Fibroblast of gingiva (primary cell): ENCODE measurements around the gene CPEB4.

Experiments
- DNase-seq: peaks from one replicate; pipeline ENCODE4 v3.0.0-alpha.2; 2011; ENCODE audit warnings: low read depth

CPEB4 gene

DNA sequence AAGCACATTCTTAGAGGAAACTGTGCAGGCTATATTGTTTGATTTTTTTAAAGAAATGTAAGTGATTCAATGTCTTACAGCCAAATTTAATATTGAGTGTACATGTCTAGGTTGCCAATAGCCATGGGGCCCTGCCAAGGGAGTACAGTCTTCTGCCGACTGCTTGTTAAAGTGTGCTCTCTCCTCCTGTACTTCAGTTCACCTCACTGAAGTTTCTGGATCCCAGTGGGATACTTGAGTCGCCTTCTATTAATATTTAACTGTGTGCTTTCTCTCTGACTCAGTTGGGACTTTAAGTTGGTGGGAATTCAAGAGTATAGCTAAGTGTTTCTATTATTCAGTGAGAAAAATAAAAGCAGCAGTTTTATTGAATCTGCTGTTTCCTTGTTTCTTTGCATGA is 56.4 kb downstream of the CPEB4 start:
- no peak for DNase-seq

DNA sequence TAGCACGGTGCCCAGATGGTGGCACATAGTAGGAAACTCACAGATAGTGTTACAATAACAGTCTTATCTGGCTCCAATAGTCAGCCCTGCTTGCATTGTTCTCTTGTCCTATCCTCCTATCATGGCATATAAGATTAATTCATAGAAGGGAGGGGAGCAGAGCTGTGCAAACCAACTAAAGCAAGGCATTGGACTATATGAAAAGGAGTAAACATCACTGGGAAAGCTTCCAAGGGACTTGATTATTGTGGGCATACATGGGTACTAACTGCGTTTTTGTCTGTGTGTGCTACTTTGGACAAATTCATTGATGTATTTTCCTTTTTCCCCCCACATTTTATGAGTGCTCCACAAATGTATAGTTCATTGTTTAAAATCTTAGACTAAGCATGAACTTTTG is 57.0 kb downstream of the CPEB4 start:
- DNase-seq: no peak

DNA sequence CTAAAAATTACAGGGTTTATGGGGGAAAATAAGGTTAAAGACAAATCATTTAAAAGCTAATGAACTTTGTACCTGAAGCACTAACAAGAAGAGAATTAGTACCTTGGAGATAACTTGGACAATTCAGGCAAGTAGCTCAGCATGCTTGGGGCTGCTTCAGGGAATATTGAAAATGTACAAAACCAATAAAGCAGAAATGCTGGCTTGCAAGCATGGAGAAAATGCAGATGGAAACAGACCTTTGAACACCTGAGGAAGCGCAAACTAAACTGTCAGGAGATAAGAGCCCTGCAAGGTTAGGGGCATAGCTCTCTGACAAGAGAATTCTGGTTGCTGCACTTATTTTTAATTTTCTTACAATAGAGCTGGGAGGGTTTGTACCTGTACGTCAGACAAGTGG is 58.2 kb downstream of the CPEB4 start:
- DNase-seq: no peak

DNA sequence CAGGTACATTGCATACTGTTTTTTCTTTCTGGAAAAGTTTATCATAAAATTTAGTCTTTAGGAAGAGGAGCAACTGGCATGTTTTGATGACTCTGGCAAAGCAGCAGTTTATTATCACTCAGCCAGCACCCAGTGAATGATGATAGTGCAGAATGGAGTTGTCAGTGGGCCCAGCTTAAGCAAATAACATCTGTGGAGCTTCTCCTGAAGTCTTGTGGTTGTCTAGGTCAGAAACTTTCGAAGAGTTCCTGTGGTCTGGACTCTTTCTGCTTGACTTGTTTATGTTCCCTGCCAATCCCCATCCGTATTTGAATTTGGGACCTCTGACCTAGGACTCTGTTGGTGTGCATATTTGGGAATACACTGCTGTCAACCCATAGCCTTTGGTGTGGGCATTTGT is 62.7 kb downstream of the CPEB4 start:
- DNase-seq: no peak

DNA sequence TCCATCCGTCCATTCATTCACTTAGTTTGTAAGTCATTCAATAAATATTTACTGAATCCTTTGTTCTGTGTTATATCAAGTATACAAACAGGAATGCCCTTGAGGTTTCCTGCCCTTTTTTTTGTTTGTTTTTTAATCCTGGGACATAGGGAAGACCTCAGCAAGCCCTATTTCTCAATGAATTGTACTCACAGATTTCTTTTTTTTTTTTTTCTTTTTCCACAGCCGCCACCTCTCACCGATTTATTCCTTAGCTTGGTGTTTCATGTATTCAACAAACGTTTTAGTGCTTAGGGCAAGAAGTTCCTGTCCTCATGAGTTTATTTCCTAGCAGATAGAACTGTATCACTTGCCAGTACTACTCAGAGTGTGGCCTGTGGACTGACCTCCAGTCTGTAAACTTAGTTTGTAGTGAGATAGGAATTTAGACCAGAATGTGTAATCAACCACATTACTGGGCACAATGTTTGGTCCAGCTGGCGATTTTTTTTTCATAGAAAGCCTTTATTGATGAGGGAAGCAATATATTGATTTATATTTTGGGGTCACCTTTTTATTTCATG is 65.5 kb downstream of the CPEB4 start:
- peak; percentile 36 for DNase-seq

DNA sequence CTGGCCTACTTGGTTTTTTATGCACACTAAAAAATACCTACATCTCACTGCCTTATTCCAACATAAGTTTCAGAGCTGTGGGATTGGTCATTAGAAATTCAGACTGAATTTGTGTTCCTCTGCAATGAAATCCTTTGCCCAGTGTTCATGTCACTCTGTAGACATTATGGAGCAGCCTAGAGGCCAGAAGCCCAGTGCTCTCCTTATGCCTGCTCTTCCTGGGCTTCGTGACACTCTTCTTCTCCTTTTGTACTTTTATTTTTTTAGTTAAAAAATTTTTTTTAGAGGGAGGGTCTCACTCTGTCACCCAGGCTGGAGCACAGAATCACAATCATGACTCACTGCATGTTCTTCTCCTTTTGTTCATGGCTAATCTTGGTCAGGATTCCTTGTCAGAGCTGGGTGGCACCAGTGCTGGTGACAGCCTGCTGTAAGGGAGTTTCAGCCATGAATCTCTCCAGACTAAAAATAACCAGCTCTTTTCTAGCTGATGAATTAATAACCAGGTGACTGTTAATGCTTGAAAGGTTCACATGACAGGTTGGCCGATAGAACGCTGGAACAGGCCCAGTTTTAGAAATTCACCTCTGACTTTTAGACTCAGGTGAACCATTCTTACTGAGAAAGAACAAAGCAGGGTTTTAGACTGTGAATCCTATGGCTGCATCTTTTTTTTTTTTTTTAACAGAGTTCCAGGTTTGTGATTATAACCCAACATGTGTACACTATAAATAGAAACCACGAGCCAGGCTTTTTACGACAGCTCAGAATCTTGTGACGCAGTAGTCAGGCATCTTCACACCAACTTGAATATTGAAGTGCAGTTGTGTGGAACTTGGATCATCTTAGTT is 66.7 kb downstream of the CPEB4 start:
- peak; percentile 44 for DNase-seq

DNA sequence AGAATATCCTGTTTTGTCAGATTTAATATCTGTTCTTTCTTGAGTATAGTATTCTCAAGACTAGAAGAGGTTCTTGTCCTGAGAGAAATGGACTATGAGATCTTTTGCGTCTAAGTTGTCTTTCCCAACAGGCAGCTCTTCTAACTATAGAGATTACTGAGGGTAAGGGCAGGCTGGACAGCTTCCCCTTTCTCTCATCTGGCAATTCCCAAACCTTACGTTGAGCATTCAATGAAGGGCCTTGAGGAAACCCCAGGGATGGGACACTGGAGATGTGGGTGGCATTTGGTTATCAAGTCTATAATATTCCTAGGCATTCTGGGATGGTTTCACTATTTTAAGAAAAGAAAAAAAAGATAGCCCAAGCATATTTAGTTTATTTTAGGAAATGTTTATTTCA is 72.8 kb downstream of the CPEB4 start:
- DNase-seq: no peak

DNA sequence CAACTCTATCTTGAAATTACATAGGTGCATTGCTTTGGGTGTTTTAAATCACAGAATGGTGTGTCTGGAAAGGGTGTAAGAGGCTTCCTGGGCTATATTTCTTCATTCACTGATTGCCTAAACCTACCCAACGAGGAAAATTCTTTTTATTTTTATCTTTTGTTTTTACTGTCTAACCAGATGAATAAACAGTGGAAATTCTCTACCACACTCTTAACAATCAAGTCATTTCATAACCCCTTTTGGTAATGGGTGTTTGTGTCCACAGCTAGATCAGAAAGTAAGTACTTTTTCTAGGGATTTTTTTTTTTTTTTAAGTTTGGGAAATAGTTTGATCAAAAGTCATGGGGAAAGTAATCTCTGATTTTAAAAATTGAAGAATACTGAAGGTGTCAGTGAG is 73.3 kb downstream of the CPEB4 start:
- no peak for DNase-seq

DNA sequence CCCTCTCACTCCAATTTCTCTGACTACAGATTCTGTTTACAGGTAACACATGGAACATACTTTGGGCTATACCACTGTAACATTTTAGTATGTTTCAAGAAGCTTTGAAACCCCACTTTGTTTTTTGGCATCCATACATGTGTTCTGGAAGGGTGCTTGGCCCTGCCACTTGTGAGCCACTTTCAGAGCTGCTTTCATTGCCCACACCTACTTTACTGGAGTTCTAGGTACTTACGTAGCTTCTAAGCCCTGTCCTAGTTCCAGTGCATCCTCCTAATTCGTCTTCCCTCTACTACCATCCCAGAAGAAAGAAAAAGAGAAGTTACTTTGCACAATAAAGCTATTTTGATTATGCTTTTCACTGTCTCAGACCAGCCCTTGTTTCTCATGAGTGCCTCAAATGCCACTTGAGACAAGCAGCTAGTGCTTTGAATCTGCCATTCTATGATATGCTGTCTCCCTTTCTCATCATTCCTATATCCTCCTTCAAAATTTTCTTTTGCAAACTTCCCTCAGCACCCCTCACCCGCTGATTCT is 74.4 kb downstream of the CPEB4 start:
- DNase-seq: no peak

DNA sequence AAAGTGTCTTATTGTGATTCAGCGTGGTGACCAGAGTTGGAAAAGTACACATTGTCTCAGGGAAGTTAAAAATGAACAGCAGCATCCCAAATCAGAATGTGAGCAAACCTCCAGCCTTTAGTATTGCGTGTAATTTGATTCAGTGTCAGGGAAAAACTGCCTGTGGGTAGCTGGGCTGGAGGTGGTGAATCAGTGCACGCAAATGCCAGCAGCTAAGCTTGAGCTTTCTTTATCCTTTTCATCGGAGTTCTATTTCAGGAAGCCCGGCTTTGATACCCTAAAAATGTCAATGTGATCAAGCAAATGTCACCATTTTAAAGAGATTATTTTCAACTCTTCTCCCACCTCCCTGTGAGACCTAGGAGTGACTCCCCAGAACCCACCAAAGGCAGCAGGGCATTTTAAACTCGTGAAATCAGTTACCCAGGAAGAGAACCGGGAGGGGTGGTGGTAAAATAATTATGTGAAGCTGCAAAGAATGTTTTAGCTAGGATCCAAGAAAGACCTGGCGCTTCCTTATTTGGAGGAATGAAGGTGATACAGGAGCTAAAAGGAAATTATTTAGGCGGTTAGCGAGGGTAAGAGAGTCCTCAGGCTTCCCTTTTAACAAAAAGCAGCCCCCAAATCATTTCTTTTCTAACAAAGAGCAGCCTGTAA is 75.2 kb downstream of the CPEB4 start:
- DNase-seq: peak; percentile 67

DNA sequence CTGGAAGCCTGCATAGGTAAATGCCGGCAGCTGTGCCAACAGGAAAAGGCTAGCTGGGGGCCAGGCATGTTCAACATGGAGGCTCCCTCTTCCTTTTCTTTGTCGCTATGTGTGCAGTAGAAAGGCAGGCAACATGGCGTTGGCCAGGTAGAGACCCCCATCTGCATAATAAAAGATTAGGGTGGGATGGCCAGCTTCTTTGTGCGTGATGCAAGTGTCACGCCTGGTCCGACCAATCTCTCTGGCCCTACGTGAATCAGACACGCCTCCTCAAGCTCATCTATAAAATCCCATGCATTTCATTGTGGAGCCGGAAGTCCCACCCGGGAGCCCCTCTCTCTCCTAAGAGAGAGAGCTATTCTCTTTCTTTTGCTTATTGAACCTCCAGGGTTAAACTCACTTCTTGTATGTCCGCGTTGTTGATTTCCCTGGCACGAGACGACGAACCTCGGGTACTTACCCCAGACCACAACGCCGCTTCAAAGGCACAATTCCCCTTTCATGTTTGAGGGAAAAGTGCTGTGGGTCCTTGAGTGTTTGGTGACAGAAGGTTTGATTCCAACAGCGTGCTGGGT is 75.8 kb downstream of the CPEB4 start:
- DNase-seq: no peak

DNA sequence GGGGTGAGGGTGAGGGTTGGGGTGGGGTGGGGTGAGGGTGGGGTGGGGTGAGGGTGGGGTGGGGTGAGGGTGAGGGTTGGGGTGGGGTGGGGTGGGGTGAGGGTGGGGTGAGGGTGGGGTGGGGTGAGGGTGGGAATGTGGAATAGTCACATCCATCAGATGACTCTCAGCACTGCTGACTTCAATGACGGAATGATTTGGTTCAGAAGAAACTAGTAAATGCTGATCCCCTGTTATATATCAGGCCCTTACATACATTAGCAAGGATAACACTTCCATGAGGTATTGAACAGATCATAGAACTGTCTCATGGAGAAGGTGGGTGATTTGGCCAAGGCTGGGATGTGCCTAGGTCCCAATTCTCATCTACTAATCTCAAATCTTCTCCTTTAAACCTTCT is 76.4 kb downstream of the CPEB4 start:
- no peak for DNase-seq

DNA sequence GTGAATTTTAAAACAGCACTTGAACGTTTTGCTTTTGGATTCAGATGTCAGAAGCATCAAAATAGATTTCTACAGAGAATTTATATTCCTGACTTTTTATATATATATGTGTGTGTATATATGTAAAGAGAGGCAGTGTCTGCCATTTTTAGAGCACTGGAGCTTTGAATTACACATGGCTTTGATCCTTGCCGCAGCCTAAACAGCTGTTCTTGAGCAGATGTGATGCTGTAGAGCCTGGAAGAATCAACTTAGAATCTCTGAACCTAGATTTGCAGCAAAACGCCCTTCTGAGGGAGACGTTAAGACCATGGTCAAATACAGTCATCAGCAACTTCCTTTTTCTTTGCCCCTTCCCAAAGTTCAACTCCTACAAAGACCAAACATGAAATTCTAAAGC is 79.1 kb downstream of the CPEB4 start:
- DNase-seq: no peak

DNA sequence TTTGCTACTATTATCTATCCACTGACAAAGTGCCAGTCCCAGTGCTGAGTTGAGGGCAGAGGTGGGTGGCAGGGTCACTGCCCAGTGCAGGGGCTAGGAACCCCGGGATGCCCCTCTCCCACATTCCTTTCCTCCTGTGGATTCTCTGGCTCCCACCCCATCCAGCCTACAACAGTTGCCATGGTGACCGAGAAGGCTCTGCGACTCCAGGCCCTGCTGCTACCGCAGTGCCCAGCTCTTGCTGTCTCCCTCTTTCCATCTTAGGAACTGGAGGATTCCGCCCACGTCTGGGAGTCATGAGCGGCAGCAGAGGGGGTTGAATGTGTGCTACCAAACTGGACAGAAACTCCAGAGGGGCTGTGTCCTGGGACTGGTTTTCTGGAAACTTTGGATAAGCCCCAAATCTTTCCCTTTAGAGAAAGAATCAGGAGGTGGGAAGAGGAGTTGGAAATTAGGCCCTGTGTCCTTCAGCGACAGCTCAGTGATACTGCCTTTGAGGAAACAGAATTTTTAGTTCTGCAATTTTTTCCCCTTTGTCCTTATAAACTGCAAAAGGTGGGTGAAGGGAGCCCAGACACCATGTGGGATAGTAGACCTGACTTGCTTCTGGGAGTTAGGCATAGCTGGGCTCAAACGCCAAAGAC is 80.1 kb downstream of the CPEB4 start:
- DNase-seq: no peak

DNA sequence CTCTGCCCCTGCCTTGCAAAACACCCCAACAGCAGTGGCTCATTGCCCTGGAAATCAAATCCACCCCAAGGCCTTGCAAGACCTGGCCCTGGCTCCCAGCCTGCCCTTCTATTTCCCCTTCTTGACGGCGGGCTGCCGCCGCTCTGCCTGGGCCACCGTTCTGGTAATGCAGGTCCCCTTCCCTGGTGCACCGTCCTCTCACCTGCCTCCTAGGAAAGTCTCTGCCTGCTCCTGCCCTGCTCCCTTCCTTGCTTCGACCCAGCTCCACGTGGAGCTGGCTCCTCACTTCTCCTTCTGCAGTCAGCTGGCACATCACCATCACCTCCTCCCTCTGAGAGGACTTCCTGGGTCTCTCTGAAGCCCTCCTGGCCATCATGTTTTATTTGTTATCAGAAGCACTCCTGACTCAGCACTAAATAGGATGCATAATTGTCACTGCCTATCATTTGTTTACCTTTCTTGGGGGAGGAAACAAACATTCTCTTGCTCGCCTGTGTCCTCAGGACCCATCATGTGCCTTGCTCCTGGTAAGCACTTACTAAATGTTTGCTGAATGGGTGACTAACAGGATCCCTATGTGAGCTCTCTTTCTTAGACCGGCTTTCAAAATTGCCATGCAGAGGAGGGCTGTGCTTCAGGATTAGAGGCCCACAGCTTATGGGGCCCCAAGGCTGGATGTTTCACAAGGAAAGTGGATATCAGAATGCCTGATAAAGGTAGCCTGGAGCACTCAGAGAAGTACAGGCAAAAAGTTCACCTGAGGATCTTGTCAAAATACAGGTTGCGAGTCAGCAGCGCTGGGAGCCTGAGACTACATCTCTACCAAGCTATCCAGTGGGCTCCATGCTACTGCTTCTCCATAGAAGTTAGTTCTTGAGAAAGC is 81.3 kb downstream of the CPEB4 start:
- peak; percentile 21 for DNase-seq

DNA sequence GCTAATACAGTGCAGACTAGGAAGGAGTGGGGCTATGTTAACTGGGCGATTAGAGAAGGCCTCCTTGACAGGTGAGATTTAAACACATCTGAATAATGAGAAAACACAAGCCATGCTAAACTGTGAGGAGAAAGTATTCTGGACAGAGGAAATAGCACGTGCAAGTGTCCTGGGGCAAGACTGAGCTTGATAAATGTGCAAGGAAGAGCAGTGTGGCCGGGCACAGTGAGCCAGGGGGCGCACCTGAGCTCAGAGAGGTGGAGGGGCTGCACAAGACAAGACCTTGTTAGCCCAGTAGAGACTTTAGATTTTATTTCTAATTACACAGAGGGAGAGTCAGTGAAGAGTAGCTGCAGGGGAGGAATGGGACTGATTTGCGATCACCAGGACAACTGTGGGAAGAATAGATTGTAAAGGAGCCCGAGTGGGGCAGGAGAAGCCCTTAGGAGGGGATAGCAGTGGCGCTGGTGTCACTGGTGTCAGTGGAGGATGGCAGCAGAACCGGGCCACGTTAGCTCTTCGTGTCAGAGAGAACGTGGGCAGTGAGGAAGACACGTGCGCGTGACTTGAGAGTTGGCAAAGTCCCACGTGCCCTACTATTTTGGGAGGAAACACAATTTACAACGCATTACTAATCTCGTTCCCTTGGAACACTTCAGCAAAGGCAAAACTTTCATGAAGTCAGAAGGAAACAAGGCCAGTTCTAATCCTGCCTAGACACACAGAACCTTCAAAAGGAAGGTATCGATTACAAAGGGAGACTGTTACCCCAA is 82.9 kb downstream of the CPEB4 start:
- DNase-seq: no peak

DNA sequence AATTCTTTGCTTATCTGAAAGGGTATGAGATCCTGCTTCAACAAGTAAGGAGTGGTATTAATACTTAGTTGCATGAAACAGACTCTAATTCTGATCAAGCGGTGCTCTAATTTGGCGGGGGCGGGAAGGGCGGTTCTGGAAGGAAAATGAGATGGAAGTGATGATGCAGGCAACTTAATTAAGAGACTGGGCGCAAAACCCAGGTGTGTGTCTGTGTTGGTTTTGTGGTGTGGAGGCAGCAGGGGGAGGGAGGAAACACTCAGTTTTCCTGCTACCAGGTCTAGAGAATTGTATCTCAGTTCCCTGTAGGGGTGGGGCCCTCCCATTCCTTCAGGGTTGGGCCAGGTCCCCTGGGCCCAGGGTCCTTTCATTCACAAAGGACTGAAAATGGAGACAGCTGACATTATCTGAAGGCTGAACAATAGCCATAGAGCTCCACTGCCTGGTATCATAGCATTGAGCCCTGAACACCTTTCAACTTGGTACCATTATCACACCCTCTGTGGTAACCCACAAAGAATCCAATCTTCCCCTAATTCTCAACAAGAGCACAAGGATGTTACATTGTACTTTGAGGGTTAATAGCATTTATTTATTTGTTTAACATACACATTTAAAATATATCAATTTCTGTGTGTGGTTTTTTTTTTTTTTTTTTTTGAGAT is 83.7 kb downstream of the CPEB4 start:
- DNase-seq: no peak

DNA sequence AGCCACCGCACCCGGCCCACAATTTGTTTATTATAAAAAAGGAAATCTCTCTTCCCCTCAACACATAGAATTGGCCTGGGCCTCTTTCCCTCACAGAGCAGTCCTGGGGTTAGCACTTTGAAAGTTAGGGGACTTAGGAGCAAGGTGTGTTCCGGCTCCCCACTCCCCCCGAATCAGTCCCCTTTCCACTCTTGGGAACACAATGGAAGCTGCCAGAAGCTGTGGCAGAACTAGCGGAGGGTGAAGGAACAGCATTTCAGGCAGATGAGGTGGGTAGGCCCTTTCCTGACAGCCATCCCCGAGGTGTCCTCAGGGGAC is 84.4 kb downstream of the CPEB4 start:
- no peak for DNase-seq

DNA sequence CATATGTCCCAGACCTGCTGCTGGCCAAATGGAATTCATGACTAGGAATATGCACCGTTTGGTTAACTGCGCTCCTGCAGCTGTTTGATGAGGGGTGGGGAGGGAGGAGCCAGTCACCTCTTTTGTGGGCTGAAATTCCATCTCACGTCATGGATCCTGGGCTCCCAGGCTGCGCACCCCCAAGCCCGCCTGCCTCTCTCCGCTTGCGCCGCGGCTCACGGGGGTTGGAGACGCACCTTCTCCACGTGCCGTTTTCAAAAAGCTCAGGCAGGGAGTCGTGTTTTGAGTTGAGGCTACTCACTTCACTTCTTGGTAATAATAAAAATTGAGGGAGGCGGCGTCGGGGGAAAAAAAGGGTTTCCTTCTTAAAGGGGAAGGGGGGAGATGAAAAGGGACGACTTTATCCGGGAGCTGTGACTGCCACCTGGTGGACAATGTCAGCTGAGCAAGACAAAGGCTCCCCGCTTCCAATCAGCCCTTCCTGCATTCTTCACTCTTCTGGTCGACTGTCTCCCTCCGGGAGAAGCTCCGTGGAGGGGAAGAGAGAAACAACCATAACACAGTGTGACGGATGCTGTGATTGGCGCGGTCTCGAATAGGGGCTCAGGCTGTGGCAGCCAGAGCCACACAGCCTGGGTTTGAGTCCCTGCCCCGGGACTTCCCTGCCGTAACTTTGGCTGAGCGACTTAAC is 84.9 kb downstream of the CPEB4 start:
- peak; percentile 68 for DNase-seq

DNA sequence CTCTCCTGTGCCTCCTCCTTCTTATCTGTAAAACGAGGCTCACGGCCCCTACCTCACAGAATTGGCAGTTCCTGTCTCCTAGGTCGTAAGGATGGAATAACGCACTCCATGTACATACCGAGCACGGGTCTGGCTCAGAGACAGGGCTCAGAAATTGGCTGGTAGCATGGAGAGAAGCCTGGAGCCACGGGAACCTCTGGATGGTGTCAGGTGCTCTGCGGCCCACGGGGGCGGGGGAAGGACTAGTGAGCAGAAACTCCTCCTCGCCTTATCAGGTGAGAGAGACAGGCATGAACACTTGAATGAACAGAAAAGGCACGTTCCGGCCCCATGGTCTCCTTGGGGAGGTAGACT is 85.4 kb downstream of the CPEB4 start:
- no peak for DNase-seq
